ENCODE measurements around the gene HAT1.
"Not testable (repeated sequence)": the region's sequence is repeated elsewhere in the genome, so short reads cannot be mapped to it uniquely, and the experiment has no call there.

The HAT1 gene, protein sequence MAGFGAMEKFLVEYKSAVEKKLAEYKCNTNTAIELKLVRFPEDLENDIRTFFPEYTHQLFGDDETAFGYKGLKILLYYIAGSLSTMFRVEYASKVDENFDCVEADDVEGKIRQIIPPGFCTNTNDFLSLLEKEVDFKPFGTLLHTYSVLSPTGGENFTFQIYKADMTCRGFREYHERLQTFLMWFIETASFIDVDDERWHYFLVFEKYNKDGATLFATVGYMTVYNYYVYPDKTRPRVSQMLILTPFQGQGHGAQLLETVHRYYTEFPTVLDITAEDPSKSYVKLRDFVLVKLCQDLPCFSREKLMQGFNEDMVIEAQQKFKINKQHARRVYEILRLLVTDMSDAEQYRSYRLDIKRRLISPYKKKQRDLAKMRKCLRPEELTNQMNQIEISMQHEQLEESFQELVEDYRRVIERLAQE

GRCh38 chr2:171922230-171923022, at the start of gene HAT1:
HAT1 (plus strand) TSS chr2:171922461; CDS start chr2:171922501, 40 bp downstream.
- DNase-seq (ENCODE audit: low read depth) = peak; percentile 97

- DNase-seq (ENCODE audit: low read depth) = no peak
These were observed 47.7 kb upstream of the HAT1 start for GRCh38 chr2:171874517-171874916.

DNA sequence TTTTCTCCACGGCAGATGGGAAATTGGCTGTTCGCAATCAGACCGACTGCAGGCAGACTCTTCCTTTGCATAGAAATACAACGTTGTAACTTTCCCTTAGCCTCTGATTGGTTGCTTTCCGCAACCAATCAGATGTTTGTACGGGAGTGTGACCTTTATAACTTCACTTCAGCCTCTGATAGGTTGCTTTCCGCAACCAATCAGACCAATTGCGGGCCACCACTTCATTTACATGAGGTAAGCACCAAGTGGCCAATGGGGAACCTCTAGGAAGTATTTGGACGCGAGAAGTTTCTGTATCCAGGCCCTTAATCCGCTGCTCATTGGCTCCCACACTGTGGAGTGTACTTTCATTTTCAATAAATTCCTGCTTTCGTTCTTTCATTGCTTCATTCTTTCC, 47.3 kb upstream of the HAT1 start:
- no peak for DNase-seq (ENCODE audit: low read depth)

DNA sequence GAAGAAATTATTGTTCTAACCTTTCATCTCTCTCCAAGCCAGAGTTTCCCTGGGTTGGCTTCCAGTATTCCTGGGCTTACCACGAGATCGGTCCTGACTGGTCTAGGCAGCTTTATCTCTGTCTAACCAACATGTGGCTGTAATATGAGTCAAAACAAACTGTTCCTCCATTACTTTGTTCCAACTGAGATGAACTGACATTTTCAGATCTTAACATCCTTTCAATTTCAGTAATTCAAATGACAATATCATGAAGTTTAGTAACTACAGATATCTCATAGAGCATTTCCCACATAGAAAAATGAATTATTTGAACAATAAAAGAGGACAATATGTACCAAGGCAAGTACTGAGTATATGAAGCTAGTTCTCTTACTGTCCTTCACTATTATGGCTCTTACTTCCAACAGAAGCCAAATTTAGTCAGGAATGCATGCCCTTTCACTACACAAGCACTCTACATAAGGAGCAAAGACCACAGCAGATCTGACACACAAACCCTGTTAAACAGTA, 43.7 kb upstream of the HAT1 start:
- DNase-seq (ENCODE audit: low read depth) = peak; percentile 65

DNA sequence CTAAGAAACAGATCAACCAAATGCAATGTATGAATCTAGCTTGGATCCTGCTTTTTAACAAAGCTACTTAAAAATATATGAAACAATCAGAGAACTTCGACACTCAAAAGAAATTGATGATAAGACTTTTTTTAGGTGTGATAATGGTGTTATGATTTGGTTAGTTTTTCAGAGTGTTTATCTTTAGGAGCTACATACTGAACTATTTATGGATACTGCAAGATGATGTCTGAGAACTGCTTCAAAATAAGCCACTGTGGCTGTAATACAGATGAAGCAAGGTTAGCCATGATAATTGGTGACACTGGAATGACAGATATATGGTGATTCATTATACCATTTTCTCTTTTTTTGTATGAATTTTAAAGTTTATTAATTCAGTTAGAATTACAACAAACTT, 42.4 kb upstream of the HAT1 start:
- no peak for DNase-seq (ENCODE audit: low read depth)

DNA sequence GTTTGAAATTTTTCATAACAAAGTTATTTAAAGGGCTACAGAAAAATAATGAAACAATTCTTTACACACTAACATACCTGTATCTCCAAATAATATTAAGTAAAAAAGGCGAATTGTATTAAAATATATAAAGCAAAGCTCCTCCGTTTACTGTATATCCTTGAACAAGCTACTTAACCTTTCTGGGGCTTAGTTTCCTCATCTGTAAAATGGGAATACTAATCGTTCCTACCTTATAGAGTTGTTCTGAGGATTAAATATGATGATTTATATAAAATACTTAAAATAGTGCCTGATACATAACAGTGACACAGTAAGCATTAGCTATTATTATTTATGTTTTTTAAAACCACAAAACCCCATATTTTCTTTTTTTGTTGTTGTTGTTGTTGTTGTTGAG, 41.5 kb upstream of the HAT1 start:
- no peak for DNase-seq (ENCODE audit: low read depth)

DNA sequence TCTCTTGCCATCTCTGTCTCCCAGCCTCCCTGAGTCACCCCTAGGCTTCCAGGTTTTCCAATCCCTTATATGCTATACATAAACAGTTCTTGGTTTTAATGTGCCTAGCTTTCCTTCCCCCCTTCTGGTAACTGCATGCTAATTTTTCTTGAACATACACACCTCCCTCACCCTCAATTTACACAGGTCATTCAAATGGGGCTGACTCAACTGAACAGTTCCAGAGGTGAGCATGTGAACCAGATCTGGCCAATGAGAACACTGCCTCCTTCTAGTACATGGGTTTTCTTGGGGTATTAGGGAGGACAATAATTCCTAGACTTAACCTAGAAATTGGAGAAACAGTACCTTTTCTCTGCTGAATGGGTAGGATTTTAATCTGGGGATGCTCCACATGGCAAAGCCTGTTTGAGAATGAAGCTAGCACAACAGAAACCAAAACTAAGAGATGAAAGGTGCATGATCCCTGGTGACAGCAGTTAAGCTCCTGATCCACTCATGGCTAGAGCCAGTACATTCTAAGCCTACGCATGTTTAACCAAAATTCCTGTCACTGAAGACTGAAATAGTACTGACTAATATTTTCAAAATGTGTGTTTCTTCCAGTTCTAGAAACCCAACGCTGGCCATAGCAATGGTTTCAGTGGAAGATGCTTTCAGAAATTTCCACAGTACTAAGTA, 40.0 kb upstream of the HAT1 start:
- peak; percentile 9 for DNase-seq (ENCODE audit: low read depth)

GRCh38 chr2:171883275-171883893, 38.9 kb upstream of the HAT1 start:
- no peak for DNase-seq (ENCODE audit: low read depth)

DNA sequence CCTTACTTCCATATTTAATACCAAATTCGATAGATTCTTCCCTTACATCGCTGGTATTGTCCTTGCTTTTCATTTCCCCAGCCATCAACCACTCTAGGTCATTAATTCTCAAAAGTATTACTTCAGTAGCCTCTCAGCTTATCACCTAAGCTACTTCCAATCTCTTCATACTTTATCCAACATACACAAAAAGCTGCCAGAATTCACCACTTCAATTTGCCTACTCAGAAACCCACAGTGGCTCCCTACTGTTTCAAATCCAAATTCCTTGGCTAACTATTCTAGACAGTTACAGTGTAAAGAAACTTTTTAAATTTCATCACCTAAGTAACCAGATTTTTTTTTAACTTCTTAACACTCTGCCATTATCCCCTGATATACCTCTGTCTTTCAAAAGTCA, 32.9 kb upstream of the HAT1 start:
- no peak for DNase-seq (ENCODE audit: low read depth)

- DNase-seq (ENCODE audit: low read depth) = no peak
These were observed 32.5 kb upstream of the HAT1 start for GRCh38 chr2:171889808-171890207.

DNA sequence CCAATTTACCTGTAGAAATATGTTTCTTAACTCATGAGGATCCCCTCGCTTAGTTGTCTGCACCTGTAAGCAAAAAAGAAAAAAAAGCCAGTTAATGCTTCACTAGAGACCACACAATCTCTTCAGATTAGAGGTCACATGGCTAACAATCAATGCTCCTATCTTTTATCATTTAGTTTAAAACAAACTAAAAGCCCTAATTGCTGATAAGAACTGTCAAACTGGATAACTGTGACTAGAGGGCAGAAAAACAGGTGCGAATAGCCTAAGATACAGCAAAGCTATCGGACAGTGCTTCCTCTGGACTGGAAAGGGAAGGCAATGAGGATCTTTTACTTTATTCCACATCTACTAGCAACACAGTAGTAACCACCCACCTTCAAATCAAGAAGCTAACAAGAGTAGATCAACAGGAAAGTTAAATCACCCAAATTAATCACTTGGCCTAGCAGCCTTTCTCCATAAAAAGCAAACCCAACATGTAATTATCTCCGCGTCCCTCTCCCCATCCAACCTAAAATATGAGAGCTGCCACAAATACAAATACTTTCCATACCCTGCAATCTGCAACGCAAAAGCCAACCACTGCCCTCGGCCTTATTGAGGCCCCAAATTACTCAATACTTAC, 29.0 kb upstream of the HAT1 start:
- DNase-seq (ENCODE audit: low read depth) = peak; percentile 11

DNA sequence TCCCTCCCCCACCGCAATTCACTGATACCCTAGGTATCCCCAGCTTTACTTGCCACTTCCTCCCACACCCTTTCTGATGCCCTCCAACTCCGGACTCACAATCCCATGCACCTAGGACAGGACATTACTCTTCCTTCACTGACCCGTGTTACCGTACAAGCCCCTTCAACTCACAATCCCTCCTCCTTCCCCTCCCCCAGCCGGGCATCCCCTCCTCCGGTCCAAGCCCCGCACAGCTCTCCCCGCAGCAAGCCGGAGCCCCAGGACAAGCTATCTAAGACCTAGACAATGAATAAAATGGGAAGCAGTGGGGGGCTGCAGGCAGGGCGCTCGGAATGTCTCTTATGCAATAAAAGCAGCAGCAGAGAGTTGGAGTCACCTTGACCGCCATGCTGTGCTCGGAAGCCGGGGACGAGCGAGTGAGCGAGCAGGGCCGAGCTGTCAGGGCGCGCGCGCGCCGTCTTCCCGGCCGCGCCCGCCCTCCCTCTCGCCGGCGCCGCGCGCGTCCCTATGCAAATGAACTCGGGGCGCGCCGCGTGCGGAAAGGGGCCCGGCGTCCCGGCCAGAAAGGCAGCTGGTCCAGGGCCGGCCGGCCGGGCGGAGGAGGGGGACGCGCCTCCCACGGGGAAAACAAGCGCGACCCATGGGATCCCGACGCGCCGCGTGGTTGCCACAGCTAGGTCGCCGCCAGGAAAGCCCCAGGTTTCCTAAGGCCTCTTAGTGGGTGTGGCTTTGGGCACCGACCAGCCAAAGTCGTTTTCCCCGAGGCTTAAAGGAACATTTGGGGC, 28.2 kb upstream of the HAT1 start, which contains the start of gene SLC25A12:
Gene SLC25A12 (minus strand): TSS at position 421 of the 788 bp plus-strand sequence. CDS start 30 bp downstream, at position 391.
- peak; percentile 79 for DNase-seq (ENCODE audit: low read depth)

- no peak for DNase-seq (ENCODE audit: low read depth)
These were observed 27.7 kb upstream of the HAT1 start for GRCh38 chr2:171894612-171894947.

DNA sequence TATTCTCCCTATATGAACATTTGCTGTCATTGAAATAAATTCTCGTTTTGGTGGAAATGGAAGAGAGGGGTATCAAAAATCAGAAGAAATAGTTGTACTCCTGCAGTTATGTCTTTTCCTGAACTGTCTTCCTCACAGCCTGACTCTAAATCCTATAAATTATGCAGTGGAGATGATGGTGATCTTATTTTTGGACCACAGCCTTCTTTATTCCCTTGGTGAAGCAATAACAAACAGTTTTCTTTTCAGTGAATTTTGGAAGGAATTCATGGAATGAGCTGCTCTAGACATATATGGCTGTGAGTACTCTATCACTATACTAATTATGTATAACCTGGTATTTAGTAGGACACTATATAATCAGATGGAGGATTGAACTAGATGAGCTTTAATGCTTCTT, 26.5 kb upstream of the HAT1 start:
- peak; percentile 64 for DNase-seq (ENCODE audit: low read depth)

DNA sequence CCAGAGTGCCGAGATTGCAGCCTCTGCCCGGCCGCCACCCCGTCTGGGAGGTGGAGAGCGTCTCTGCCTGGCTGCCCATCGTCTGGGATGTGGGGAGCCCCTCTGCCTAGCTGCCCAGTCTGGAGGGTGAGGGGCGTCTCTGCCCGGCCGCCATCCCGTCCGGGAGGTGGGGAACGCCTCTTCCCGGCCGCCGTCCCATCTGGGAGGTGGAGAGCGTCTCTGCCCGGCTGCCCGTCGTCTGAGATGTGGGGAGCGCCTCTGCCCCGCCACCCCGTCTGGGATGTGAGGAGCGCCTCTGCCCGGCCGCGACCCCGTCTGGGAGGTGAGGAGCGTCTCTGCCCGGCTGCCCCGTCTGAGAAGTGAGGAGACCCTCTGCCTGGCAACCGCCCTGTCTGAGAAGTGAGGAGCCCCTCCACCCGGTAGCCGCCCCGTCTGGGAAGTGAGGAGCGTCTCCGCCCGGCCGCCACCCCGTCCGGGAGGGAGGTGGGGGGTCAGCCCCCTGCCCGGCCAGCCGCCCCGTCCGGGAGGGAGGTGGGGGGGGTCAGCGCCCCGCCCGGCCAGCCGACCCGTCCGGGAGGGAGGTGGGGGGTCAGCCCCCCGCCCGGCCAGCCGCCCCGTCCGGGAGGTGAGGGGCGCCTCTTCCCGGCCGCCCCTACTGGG, 22.5 kb upstream of the HAT1 start:
- not testable (repeated sequence) for DNase-seq (ENCODE audit: low read depth)

GRCh38 chr2:171902840-171903420, 19.3 kb upstream of the HAT1 start:
- no peak for DNase-seq (ENCODE audit: low read depth)

- DNase-seq (ENCODE audit: low read depth) = no peak
These were observed 14.0 kb upstream of the HAT1 start for GRCh38 chr2:171908235-171908634.

GRCh38 chr2:171909266-171909665, 13.0 kb upstream of the HAT1 start:
- DNase-seq (ENCODE audit: low read depth) = peak; percentile 60

GRCh38 chr2:171910494-171910893, 11.8 kb upstream of the HAT1 start:
- DNase-seq (ENCODE audit: low read depth) = no peak

DNA sequence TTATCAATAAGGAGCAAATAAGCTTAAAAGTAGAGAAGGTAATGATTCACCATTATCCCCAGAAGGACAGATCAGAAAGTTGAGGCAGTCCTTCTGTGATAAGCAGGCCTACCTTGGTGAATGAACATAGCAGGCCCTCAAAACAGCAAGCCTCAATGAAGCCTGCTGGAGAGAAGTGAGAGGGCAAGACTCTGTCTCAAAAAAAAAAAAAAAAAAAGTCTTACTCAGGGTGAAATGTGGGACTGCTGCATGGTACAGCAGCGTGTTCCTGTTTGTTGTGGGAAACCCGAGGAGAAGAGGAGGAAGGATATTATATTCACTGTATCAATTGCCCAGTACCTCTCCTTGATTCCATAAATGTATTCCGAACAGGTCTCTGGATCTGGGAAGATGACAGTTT, 8.7 kb upstream of the HAT1 start:
- no peak for DNase-seq (ENCODE audit: low read depth)

Data from EH (cell line).